Gastrocnemius medialis (tissue), 4 donors: Measurements from ENCODE around the gene CENPVL1.
"Not testable (repeated sequence)": the region's sequence is repeated elsewhere in the genome, so short reads cannot be mapped to it uniquely, and the experiment has no call there.

Experiments
- CTCF ChIP-seq, 5 experiments: fragments of 450-650 bp in 3 of 5; fragments of 200-600 bp in 2 of 5; sonication (generic) in 2 of 5; IDR thresholded peaks in 4 of 5; conservative IDR thresholded peaks in 1 of 5; 1 replicate in 4 of 5; 2 replicates in 1 of 5; pipeline ENCODE4 v1.5.1; 2016 to 2019; ENCODE audit warnings: antibody characterized with exemption in 5 of 5, mild to moderate bottlenecking in 3 of 5, moderate library complexity in 3 of 5
- POLR2A ChIP-seq, 2 donors: fragments of 450-650 bp; IDR thresholded peaks; one replicate each; pipeline ENCODE4 v1.6.1; 2017; ENCODE audit warnings: antibody characterized with exemption in 2 of 2, mild to moderate bottlenecking in 2 of 2, moderate library complexity in 2 of 2

GRCh38 chrX:51710277-51711164, at the start of gene CENPVL1:
- not testable (repeated sequence) for TF ChIP-seq POLR2A (IDR thresholded peaks at IDR 0.05); CTCF (IDR thresholded peaks at IDR 0.05 in 4 of 5, conservative IDR thresholded peaks at IDR 0.05 in 1 of 5)
